ENCODE measurements around the gene SOS1.

- TF ChIP-seq POLR2AphosphoS5 (IDR thresholded peaks at IDR 0.05; ENCODE audit: low read depth, low read length): peak; percentile 47; the same call in 1 of the 2 replicates
- TF ChIP-seq TAF1 (IDR thresholded peaks at IDR 0.05; ENCODE audit: borderline replicate concordance, low read depth, low read length): peak; percentile 68
- TF ChIP-seq POLR2A (IDR thresholded peaks at IDR 0.05; ENCODE audit: low read depth, low read length): peak; percentile 75; the same call in 1 of the 2 replicates
These were observed at the start of gene SOS1 for GRCh38 chr2:39120771-39121522.

Measured in GM12892 (cell line).